K562 (cell line): ENCODE measurements around the gene SUSD3. TPM values are rescaled to one million over a fixed set of nuclear protein-coding genes. Genes with fewer than 3 reads are reported as not detected.

ENCODE experiments used
- ATAC-seq: fragments of 200-7000 bp; cut with Tn5 transposase; 3 replicates; pipeline ENCODE4 v1.9.1; 2020; ENCODE audit warnings: moderate library complexity
- BruUV-seq: library from RNA; stranded (reverse); fragments of 400-500 nt; replicated peaks from 2 replicates; lab custom pipeline; 2021; lab: Mats Ljungman, UMichigan
- CTCF ChIA-PET: fragments of 300-600 bp; formaldehyde crosslinking; extraction: SDS; loops from one replicate; lab custom pipeline; 2021; ENCODE audit warnings: low intra/inter-chr PET ratio; lab: Yijun Ruan, JAX
- POLR2A ChIA-PET: fragments of 300-600, 350-650 bp; sonication (Branson Sonifier 250); formaldehyde crosslinking; extraction: SDS; loops from one replicate; lab custom pipeline; 2021; ENCODE audit warnings: antibody characterized with exemption, inconsistent platforms; lab: Yijun Ruan, JAX
- DNase-seq, 4 experiments: peaks; one replicate each; pipeline versions ENCODE4 v3.0.0 to v3.0.0-alpha.2; 2011 to 2018; ENCODE audit warnings: low spot score in 3 of 4, mixed read lengths in 3 of 4; ENCODE audit errors: extremely low read depth in 1 of 4
- FAIRE-seq: peaks from 2 replicates; lab custom pipeline; 2011; peaks lifted over from hg19 to GRCh38; lab: Jason Lieb, UNC
- H2AFZ ChIP-seq: 2 replicates; pipeline ENCODE4 v1.6.0; 2011; ENCODE audit warnings: low read depth, low read length, control low read depth, inconsistent platforms
- H3K27ac ChIP-seq: fragments of 200-600 bp; 3 replicates; pipeline ENCODE4 v1.8.0; 2011; ENCODE audit warnings: low read depth, mild to moderate bottlenecking, control low read depth, inconsistent platforms, low read length, moderate library complexity, mixed read lengths; ENCODE audit errors: extremely low read depth
- H3K27me3 ChIP-seq, 2 experiments: fragments of 300-600 bp in 1 of 2; 2 replicates in 1 of 2; 3 replicates in 1 of 2; pipeline versions ENCODE4 v1.6.0 to v1.8.0; 2011; ENCODE audit warnings: inconsistent platforms in 2 of 2, low read length in 2 of 2, mild to moderate bottlenecking in 1 of 2, mixed read lengths in 1 of 2, moderate library complexity in 1 of 2; ENCODE audit not compliant: control insufficient read depth in 2 of 2, insufficient read depth in 2 of 2
- H3K36me3 ChIP-seq: fragments of 300-600 bp; 3 replicates; pipeline ENCODE4 v1.8.0; 2011; ENCODE audit warnings: mild to moderate bottlenecking, low read length, inconsistent platforms; ENCODE audit not compliant: control insufficient read depth, insufficient read depth
- H3K4me1 ChIP-seq, 2 experiments: fragments of 200-600 bp in 1 of 2; replicated peaks in 1 of 2; 2 replicates in 1 of 2; 3 replicates in 1 of 2; pipeline versions ENCODE4 v1.5.1 to v1.8.0; 2011; ENCODE audit warnings: inconsistent platforms in 2 of 2, low read length in 2 of 2, mild to moderate bottlenecking in 1 of 2, mixed read lengths in 1 of 2, moderate library complexity in 1 of 2; ENCODE audit not compliant: control insufficient read depth in 2 of 2, insufficient read depth in 2 of 2
- H3K4me2 ChIP-seq: 2 replicates; pipeline ENCODE4 v1.6.1; 2011; ENCODE audit warnings: low read length, control low read depth, inconsistent platforms, mixed read lengths; ENCODE audit not compliant: insufficient read depth
- H3K4me3 ChIP-seq: fragments of 200-600 bp; sonication (generic), shearing (Covaris generic); 2 replicates; pipeline ENCODE4 v1.5.1; 2016; ENCODE audit warnings: control low read depth, inconsistent platforms
- H3K79me2 ChIP-seq: fragments of 200-600 bp; 3 replicates; pipeline ENCODE4 v1.8.0; 2011; ENCODE audit warnings: low read length, inconsistent platforms; ENCODE audit not compliant: control insufficient read depth, insufficient read depth
- H3K9ac ChIP-seq, 2 experiments: 2 replicates each; pipeline versions ENCODE4 v1.6.0 to v1.6.1; 2011; ENCODE audit warnings: low read depth in 2 of 2, low read length in 2 of 2, control low read depth in 1 of 2, inconsistent platforms in 1 of 2, mild to moderate bottlenecking in 1 of 2, mixed read lengths in 1 of 2; ENCODE audit not compliant: insufficient read depth in 1 of 2
- H3K9me1 ChIP-seq: one replicate; pipeline ENCODE4 v1.6.0; 2011; ENCODE audit warnings: inconsistent platforms, mild to moderate bottlenecking, low read length, moderate library complexity; ENCODE audit not compliant: control insufficient read depth, insufficient read depth
- H3K9me3 ChIP-seq: replicated peaks from 2 replicates; pipeline ENCODE4 v1.5.1; 2011; ENCODE audit warnings: low read depth, low read length, inconsistent platforms; ENCODE audit not compliant: control insufficient read depth, insufficient read depth
- H4K20me1 ChIP-seq: replicated peaks from 2 replicates; pipeline ENCODE4 v1.6.1; 2011; ENCODE audit warnings: low read length, inconsistent platforms, mixed read lengths; ENCODE audit not compliant: control insufficient read depth, insufficient read depth
- AFF1 ChIP-seq, 2 experiments: fragments of 450-650 bp; IDR thresholded peaks; 2 replicates each; pipeline ENCODE4 v1.6.1; 2018; ENCODE audit warnings: mild to moderate bottlenecking in 2 of 2, low read depth in 1 of 2; ENCODE audit not compliant: partially characterized antibody in 2 of 2
- CREB3 ChIP-seq: fragments of 450-650 bp; conservative IDR thresholded peaks from 2 replicates; pipeline ENCODE4 v1.6.1; 2016; ENCODE audit warnings: missing genetic modification characterization, low read depth, mild to moderate bottlenecking, missing compliant biosample characterization, moderate library complexity
- DMBX1 ChIP-seq: fragments of 250-450 bp; sonication (Bioruptor Pico); IDR thresholded peaks from 2 replicates; pipeline ENCODE4 v1.8.0; 2022; ENCODE audit warnings: inconsistent platforms, mild to moderate bottlenecking, moderate library complexity, borderline replicate concordance
- HCFC1 ChIP-seq: IDR thresholded peaks from 2 replicates; pipeline ENCODE4 v1.6.1; 2012; ENCODE audit warnings: low read depth, low read length, improper control_type of control experiment
- ID3 ChIP-seq, 2 experiments: fragments of 250-450 bp in 1 of 2; fragments of 450-650 bp in 1 of 2; sonication (Bioruptor Pico) in 1 of 2; IDR thresholded peaks; 2 replicates each; pipeline versions ENCODE4 v1.6.1 to v1.8.0; 2016 to 2021; ENCODE audit warnings: mild to moderate bottlenecking in 2 of 2, moderate library complexity in 2 of 2, missing compliant biosample characterization in 1 of 2, missing genetic modification characterization in 1 of 2
- NR2C1 ChIP-seq, 2 experiments: fragments of 450-650 bp; IDR thresholded peaks; 2 replicates each; pipeline ENCODE4 v1.6.1; 2017; ENCODE audit warnings: mild to moderate bottlenecking in 2 of 2, antibody characterized with exemption in 1 of 2, inconsistent platforms in 1 of 2, missing compliant biosample characterization in 1 of 2, missing genetic modification characterization in 1 of 2
- PATZ1 ChIP-seq: fragments of 250-450 bp; sonication (Bioruptor Pico); IDR thresholded peaks from 2 replicates; pipeline ENCODE4 v1.5.0; 2020; ENCODE audit warnings: mild to moderate bottlenecking, borderline replicate concordance
- SMAD4 ChIP-seq: fragments of 250-450 bp; sonication (Bioruptor Pico); conservative IDR thresholded peaks from 2 replicates; pipeline ENCODE4 v1.8.0; 2021; ENCODE audit warnings: inconsistent platforms, mild to moderate bottlenecking, moderate library complexity
- TCF7L2 ChIP-seq: fragments of 150-350 bp; IDR thresholded peaks from 2 replicates; pipeline ENCODE4 v1.6.1; 2016; ENCODE audit warnings: low read depth, mild to moderate bottlenecking, low read length, moderate library complexity
- XRCC4 ChIP-seq: IDR thresholded peaks from one replicate; pipeline ENCODE4 v1.6.1; 2011; ENCODE audit not compliant: insufficient read depth, insufficient read length; ENCODE audit errors: extremely low read depth
- ZNF41 ChIP-seq: fragments of 250-450 bp; sonication (Bioruptor Pico); conservative IDR thresholded peaks from 2 replicates; pipeline ENCODE4 v1.4.0; 2020; ENCODE audit warnings: mild to moderate bottlenecking
- ZNF57 ChIP-seq: fragments of 450-650 bp; formaldehyde crosslinking; IDR thresholded peaks from 2 replicates; pipeline ENCODE4 v1.4.0; 2020; ENCODE audit warnings: mild to moderate bottlenecking, moderate library complexity
- ZNF583 ChIP-seq: fragments of 250-450 bp; sonication (Bioruptor Pico); IDR thresholded peaks from 2 replicates; pipeline ENCODE4 v1.4.0; 2020
- ZNF668 ChIP-seq: fragments of 250-450 bp; sonication (Bioruptor Pico); IDR thresholded peaks from 2 replicates; pipeline ENCODE4 v1.8.0; 2022; ENCODE audit warnings: mild to moderate bottlenecking, inconsistent platforms
- WGBS: fragments of 100-300 bp; shearing (Covaris generic); methylation state at CpG from one replicate; pipeline ENCODE4 v1.1.6; 2016; ENCODE audit warnings: low coverage, mixed read lengths; ENCODE audit not compliant: insufficient coverage; ENCODE audit errors: missing lambda C conversion rate; 5-methylcytosine and 5-hydroxymethylcytosine counted together
- in situ Hi-C: fragments of 300-500 bp; cut with MboI; formaldehyde crosslinking; loops from 4 replicates; pipeline ENCODE4 v1.15.0; 2018; ENCODE audit warnings: inconsistent platforms, mixed read lengths
- intact Hi-C: fragments of 100-400 bp; cut with micrococcal nuclease; formaldehyde crosslinking; loops from 2 replicates; pipeline ENCODE4 v1.14.2; 2022
- polyA plus RNA-seq, 8 experiments: library from polyadenylated mRNA; depleted of rRNA in 4 of 8; stranded (reverse) in 5 of 8; unstranded in 3 of 8; fragments of >200 nt; fragmentation: Nextera tagmentation in 2 of 8; fragmentation: Illumina TruSeq in 1 of 8; extraction: Ambion mirVana in 2 of 8; extraction: Trizol in 1 of 8; gene quantifications; 2 replicates each; pipeline versions ENCODE4 v1.2.1 to v1.2.3, GENCODE V29; 2011 to 2014; ENCODE audit warnings: inconsistent platforms in 1 of 8, missing spikeins in 1 of 8
- total RNA-seq, 7 experiments: library from RNA; depleted of rRNA in 6 of 7; stranded (reverse); fragments of >200 nt in 6 of 7; fragmentation: Illumina TruSeq in 2 of 7; extraction: Trizol in 2 of 7; gene quantifications; 2 replicates each; pipeline versions ENCODE4 v1.2.1 to v1.2.3, GENCODE V29; 2011 to 2021; ENCODE audit warnings: low replicate concordance in 1 of 7

Gene SUSD3
- total and polyA plus RNA-seq, 9 of the 15 experiments (the other 6 are each of a cell fraction or from before 2014, with no cell fraction given) = 1.3 to 21.7 (median 11.4) TPM

GRCh38 chr9:93076792-93077128, 18.3 kb downstream of the SUSD3 start:
- no TSS peak for BruUV-seq
- POLR2A ChIA-PET = interaction anchor here (1.0 kb wide), 1 partner anchor 12 kb away, joined by 3 read pairs; no protein-coding TSS in a partner anchor
- TF ChIP-seq HCFC1 (peak; percentile 65), SMAD4 (CRISPR knock-in tag) (peak; percentile 28; the same call in 1 of the 2 replicates), NR2C1 (IDR thresholded peaks at IDR 0.05) (no peak), NR2C1 (tag; IDR thresholded peaks at IDR 0.05) (0 out of 2 replicates have a peak, but pooled peaks have one; percentile 17), AFF1 (IDR thresholded peaks at IDR 0.05; ENCODE audit: low read depth in 1 of 2, partially characterized antibody in 2 of 2) (peak in 1 of 2 experiments; percentile 57), PATZ1 (no peak), ZNF57 (no peak), CREB3 (tag) (0 out of 2 replicates have a peak, but pooled peaks have one; percentile 22), ID3 (CRISPR knock-in tag; IDR thresholded peaks at IDR 0.05) (no peak), ID3 (tag; IDR thresholded peaks at IDR 0.05) (0 out of 2 replicates have a peak, but pooled peaks have one; percentile 33), ZNF41 (CRISPR knock-in tag) (peak; percentile 51; the same call in 1 of the 2 replicates), TCF7L2 (no peak), XRCC4 (no peak), ZNF583 (0 out of 2 replicates have a peak, but pooled peaks have one; percentile 51), ZNF668 (CRISPR knock-in tag) (peak; percentile 58; the same call in 1 of the 2 replicates), DMBX1 (CRISPR knock-in tag) (peak; percentile 70)

More at GRCh38 chr9:93076792-93077128, 18.3 kb downstream of the SUSD3 start:
- no peaks in the 10 kb centered on the region for H4K20me1 ChIP-seq
- in situ Hi-C loops = no loop called here
- peaks cover 21% of the 10 kb centered on the region in 2 experiments for H3K4me1 ChIP-seq
- no peak overlapping the region for H3K4me2 ChIP-seq
- H3K9ac ChIP-seq = no peak overlapping the region; a peak in 1 of 4 replicates
- no peaks in the 10 kb centered on the region for H3K79me2 ChIP-seq
- DNase-seq = peak in 1 of 4 experiments; percentile 33
- WGBS = 33% methylated on average over 2 of the region's 2 CpGs
- H3K4me3 ChIP-seq = no peak overlapping the region
- intact Hi-C loops = no loop called here
- H3K27me3 ChIP-seq = no peaks in the 10 kb centered on the region
- CTCF ChIA-PET = no interaction called here
- H3K9me3 ChIP-seq = no peaks in the 10 kb centered on the region
- FAIRE-seq = no peak
- ATAC-seq = peak; percentile 59
- H3K9me1 ChIP-seq = peaks cover 8% of the 10 kb centered on the region
- H3K27ac ChIP-seq = no peak overlapping the region
- H3K36me3 ChIP-seq = no peaks in the 10 kb centered on the region; the same call in 2 of the 3 replicates
- no peak overlapping the region for H2AFZ ChIP-seq
